RWPE2 (cell line): ENCODE measurements around the gene ABTB2.

ENCODE experiments used
- ATAC-seq: fragments of 200-7000 bp; cut with Tn5 transposase; 3 replicates; pipeline ENCODE4 v1.9.1; 2021; ENCODE audit warnings: low read depth
- DNase-seq: peaks from one replicate; pipeline ENCODE4 v3.0.0-alpha.2; 2020; ENCODE audit warnings: low spot score
- H3K27ac ChIP-seq: fragments of 450-650 bp; 2 replicates; pipeline ENCODE4 v1.5.1; 2017; ENCODE audit warnings: mild to moderate bottlenecking; ENCODE audit not compliant: poor library complexity, severe bottlenecking
- H3K27me3 ChIP-seq: fragments of 250-450 bp; sonication (Bioruptor Pico); 2 replicates; pipeline ENCODE4 v1.5.1; 2021; ENCODE audit warnings: mild to moderate bottlenecking, moderate library complexity; ENCODE audit not compliant: insufficient read depth, poor library complexity, severe bottlenecking
- H3K36me3 ChIP-seq: fragments of 250-450 bp; sonication (Bioruptor Pico); 2 replicates; pipeline ENCODE4 v1.5.1; 2020; ENCODE audit warnings: low read depth, mild to moderate bottlenecking, moderate library complexity
- H3K4me1 ChIP-seq: fragments of 250-450 bp; sonication (Bioruptor Pico); 2 replicates; pipeline ENCODE4 v1.5.1; 2021; ENCODE audit warnings: mild to moderate bottlenecking, moderate library complexity; ENCODE audit not compliant: insufficient read depth, poor library complexity, severe bottlenecking
- H3K4me3 ChIP-seq: fragments of 250-450 bp; sonication (Bioruptor Pico); 2 replicates; pipeline ENCODE4 v1.5.1; 2021; ENCODE audit warnings: mild to moderate bottlenecking, moderate library complexity; ENCODE audit not compliant: severe bottlenecking
- H3K9me3 ChIP-seq: fragments of 250-450 bp; sonication (Bioruptor Pico); 2 replicates; pipeline ENCODE4 v1.5.1; 2021; ENCODE audit warnings: mild to moderate bottlenecking, moderate library complexity; ENCODE audit not compliant: severe bottlenecking
- TF ChIP-seq, protein P1 (sequence below): fragments of 450-650 bp; IDR thresholded peaks from one replicate; pipeline ENCODE4 v1.5.1; 2017; ENCODE audit warnings: mild to moderate bottlenecking, moderate library complexity; ENCODE audit not compliant: poor library complexity, severe bottlenecking

The ABTB2 gene

DNA sequence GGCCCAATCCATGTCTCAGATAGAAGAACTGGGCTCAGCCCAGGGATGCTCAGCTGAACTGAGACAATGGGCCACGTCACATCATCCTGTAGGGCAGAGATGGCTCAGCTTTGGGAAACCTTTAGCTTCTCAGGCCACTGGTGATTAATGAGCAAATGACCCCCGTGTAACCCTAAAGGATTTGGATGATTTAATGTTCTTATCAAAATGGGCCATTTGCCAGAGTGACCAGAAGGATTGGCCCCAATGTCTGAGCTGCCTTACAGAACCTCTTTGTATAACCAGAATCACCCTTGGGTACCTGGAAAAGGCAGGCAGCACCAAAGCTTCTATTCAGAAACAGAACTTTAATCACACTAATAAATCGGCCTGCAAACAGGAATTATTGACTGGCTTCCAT is 73.7 kb downstream of the ABTB2 start:
- Histone ChIP-seq H3K4me3 (no peak overlapping the region), H3K4me1 (no peaks in the 10 kb centered on the region), H3K27me3 (no peaks in the 10 kb centered on the region), H3K9me3 (no peaks in the 10 kb centered on the region), H3K36me3 (no peaks in the 10 kb centered on the region), H3K27ac (no peak overlapping the region)
- DNase-seq (no peak), ATAC-seq (no peak)
- TF ChIP-seq, protein P1, sequence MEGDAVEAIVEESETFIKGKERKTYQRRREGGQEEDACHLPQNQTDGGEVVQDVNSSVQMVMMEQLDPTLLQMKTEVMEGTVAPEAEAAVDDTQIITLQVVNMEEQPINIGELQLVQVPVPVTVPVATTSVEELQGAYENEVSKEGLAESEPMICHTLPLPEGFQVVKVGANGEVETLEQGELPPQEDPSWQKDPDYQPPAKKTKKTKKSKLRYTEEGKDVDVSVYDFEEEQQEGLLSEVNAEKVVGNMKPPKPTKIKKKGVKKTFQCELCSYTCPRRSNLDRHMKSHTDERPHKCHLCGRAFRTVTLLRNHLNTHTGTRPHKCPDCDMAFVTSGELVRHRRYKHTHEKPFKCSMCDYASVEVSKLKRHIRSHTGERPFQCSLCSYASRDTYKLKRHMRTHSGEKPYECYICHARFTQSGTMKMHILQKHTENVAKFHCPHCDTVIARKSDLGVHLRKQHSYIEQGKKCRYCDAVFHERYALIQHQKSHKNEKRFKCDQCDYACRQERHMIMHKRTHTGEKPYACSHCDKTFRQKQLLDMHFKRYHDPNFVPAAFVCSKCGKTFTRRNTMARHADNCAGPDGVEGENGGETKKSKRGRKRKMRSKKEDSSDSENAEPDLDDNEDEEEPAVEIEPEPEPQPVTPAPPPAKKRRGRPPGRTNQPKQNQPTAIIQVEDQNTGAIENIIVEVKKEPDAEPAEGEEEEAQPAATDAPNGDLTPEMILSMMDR: no peak

DNA sequence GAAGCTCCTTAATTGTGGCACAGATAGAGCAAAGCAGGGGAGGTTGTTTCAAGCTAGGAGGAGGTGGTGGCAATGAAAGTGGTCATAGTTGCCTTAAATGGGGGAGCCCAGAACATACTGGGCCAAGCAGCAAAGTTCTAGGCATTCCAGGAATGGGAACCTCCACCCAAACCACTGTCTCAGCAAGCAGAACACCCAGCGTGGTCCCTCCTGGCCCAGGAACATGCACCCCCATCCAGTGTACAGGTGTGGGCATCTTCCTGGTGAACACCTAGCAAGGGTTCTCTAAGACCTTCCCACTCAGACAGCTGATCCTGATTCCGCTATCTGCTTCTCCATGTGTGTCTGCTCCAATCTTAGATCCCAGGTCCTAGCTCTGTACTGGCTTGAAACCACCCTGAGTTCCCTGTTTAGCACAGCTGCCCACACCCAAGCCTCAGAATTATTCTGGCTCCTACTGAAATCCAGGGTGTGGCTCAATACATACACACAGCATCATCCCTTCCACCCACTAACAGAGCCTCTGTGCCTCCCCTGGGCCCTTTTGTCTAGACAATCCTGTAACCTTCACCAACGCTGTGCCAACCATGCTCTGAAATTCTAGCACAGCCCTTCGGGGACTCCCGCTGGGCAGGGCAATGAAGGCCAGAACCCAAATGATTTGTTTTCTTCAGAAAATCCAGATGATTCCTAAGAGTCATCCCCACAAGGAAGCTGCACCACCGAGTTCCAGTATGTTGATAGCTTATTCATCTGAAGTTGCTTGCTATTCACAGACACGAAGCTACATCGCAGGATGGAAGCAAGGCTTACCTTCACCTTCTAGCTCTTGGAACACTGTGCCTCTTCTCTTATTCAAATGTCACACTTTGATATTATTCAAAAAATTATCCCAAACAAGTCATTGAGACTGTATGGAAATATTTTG is 76.6 kb downstream of the ABTB2 start:
- H3K27ac ChIP-seq: no peak overlapping the region
- DNase-seq: no peak
- H3K4me3 ChIP-seq: no peak overlapping the region
- no peaks in the 10 kb centered on the region for H3K27me3 ChIP-seq
- TF ChIP-seq, protein P1: no peak
- H3K36me3 ChIP-seq: no peaks in the 10 kb centered on the region
- H3K9me3 ChIP-seq: no peaks in the 10 kb centered on the region
- H3K4me1 ChIP-seq: peaks cover under 1% of the 10 kb centered on the region
- 0 out of 3 replicates have a peak, but pooled peaks have one; percentile 33 for ATAC-seq

DNA sequence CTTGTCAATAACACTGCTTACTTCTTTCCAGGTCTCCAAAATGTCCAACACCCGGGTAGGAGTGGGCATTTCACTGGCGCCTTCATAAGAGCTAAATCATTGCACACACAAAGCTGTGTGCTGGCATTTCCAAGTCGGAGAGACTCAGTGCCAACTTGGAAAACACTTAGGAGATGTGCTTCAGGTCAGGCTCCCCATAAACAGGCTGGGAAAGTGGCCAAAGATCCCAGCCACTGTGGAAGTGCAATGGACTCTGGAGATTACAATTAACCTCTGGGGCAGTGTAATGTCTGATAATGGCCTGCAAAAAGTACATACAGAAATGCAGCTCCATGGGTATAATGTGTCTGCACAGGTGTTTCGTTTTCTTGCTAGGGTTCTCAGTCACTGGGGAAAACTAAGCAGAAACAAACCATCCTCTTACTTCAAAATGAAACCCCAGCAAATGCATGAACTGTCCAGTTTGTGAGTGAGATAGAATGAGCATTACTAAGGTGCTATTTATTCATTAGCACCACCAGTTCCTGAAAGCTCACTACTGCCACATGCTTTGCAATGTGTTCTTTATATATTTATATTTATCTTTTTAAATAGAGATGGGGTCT is 79.0 kb downstream of the ABTB2 start:
- Histone ChIP-seq H3K4me1 (peaks cover 19% of the 10 kb centered on the region), H3K9me3 (no peaks in the 10 kb centered on the region), H3K27ac (no peak overlapping the region), H3K4me3 (no peak overlapping the region), H3K27me3 (no peaks in the 10 kb centered on the region), H3K36me3 (no peaks in the 10 kb centered on the region)
- no peak for ATAC-seq
- TF ChIP-seq, protein P1: no peak
- DNase-seq: no peak

DNA sequence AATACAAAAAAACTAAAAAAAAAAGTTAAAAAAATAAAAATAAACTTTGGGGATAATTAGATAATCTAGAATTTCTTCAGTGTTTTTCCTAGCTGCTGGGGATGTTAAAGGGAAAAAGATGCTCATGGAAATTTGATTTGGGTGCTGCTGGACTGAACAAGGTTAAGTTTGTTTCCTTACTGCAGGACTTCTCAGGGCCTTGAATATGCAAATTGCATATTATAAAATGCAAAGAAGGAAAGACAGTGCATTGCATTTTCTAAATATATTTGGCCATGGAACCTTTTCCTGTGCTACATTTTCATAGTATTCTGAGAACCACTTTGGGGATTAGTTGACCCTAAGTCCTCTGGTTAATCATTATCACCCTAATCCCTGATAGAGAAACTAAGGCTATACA is 79.6 kb downstream of the ABTB2 start:
- TF ChIP-seq, protein P1: no peak
- H3K9me3 ChIP-seq: no peaks in the 10 kb centered on the region
- no peak overlapping the region for H3K27ac ChIP-seq
- no peaks in the 10 kb centered on the region for H3K36me3 ChIP-seq
- ATAC-seq: no peak
- no peak overlapping the region for H3K4me3 ChIP-seq
- peaks cover 19% of the 10 kb centered on the region for H3K4me1 ChIP-seq
- no peak for DNase-seq
- H3K27me3 ChIP-seq: no peaks in the 10 kb centered on the region
